ENCODE measurements around the gene TMEFF2. TPM values are rescaled to one million over a fixed set of nuclear protein-coding genes. Genes with fewer than 3 reads are reported as not detected.

TMEFF2 gene
- total RNA-seq, 4 donors from 2014 or later = 0.27 to 0.32 TPM; not detected in 2

- H3K36me3 ChIP-seq = no peaks in the 10 kb centered on the region
- H3K27ac ChIP-seq = no peak overlapping the region
- no peak overlapping the region for H3K4me3 ChIP-seq
- WGBS, 2 donors (ENCODE audit: low coverage in 1 of 2) = 71 to 78% methylated on average over 1 of the region's 1 CpG
- no peak for TF ChIP-seq CTCF (IDR thresholded peaks at IDR 0.05)
- no peak for TF ChIP-seq EP300 (IDR thresholded peaks at IDR 0.05; ENCODE audit: low read depth)
- TF ChIP-seq POLR2A (IDR thresholded peaks at IDR 0.05) = no peak
- no peak for TF ChIP-seq POLR2AphosphoS5 (IDR thresholded peaks at IDR 0.05)
- peaks cover 0 to 5% (median 0%) of the 10 kb centered on the region in 4 donors for H3K4me1 ChIP-seq
- in situ Hi-C loops (cut with MboI; ENCODE audit: low pct_ligation_motif_present in 1 of 4, low pct_unique_long_range_greater_than_20kb in 1 of 4, low sequenced_read_pairs in 3 of 4) (no loop called here), intact Hi-C loops (cut with DNase I; ENCODE audit: low total_unique reads) (no loop called here)
- DNase-seq = no peak
- no peaks in the 10 kb centered on the region for H3K27me3 ChIP-seq
- no peaks in the 10 kb centered on the region for H3K9me3 ChIP-seq
Observed at GRCh38 chr2:192038110-192038509, 156.6 kb downstream of the TMEFF2 start.

GRCh38 chr2:192035731-192036442 is 158.8 kb downstream of the TMEFF2 start:
- Histone ChIP-seq H3K36me3 (no peaks in the 10 kb centered on the region), H3K9me3 (no peaks in the 10 kb centered on the region), H3K27me3 (no peaks in the 10 kb centered on the region), H3K4me1 (peaks cover 0 to 5% (median 0%) of the 10 kb centered on the region in 4 donors), H3K27ac (peak overlapping the region in 1 of 4 donors; percentile 20), H3K4me3 (no peak overlapping the region)
- 13 to 44% methylated on average over 3 of the region's 3 CpGs for WGBS, 2 donors (ENCODE audit: low coverage in 1 of 2)
- in situ Hi-C loops (cut with MboI; ENCODE audit: low pct_ligation_motif_present in 1 of 4, low pct_unique_long_range_greater_than_20kb in 1 of 4, low sequenced_read_pairs in 3 of 4) = no loop called here
- DNase-seq = no peak
- TF ChIP-seq EP300 (IDR thresholded peaks at IDR 0.05; ENCODE audit: low read depth) (no peak), POLR2A (IDR thresholded peaks at IDR 0.05) (no peak), CTCF (IDR thresholded peaks at IDR 0.05) (no peak), POLR2AphosphoS5 (IDR thresholded peaks at IDR 0.05) (no peak)
- intact Hi-C loops (cut with DNase I; ENCODE audit: low total_unique reads) = no loop called here

GRCh38 chr2:192030856-192031255 is 163.9 kb downstream of the TMEFF2 start:
- no peak overlapping the region for H3K4me3 ChIP-seq
- no peaks in the 10 kb centered on the region for H3K27me3 ChIP-seq
- in situ Hi-C loops (cut with MboI; ENCODE audit: low pct_ligation_motif_present in 1 of 4, low pct_unique_long_range_greater_than_20kb in 1 of 4, low sequenced_read_pairs in 3 of 4) (no loop called here), intact Hi-C loops (cut with DNase I; ENCODE audit: low total_unique reads) (no loop called here)
- TF ChIP-seq POLR2AphosphoS5 (IDR thresholded peaks at IDR 0.05) = no peak
- TF ChIP-seq CTCF (IDR thresholded peaks at IDR 0.05) = no peak
- no peak for TF ChIP-seq EP300 (IDR thresholded peaks at IDR 0.05; ENCODE audit: low read depth)
- TF ChIP-seq POLR2A (IDR thresholded peaks at IDR 0.05) = no peak
- no peak overlapping the region for H3K27ac ChIP-seq
- H3K9me3 ChIP-seq = no peaks in the 10 kb centered on the region
- no peaks in the 10 kb centered on the region for H3K36me3 ChIP-seq
- peaks cover 0 to 11% (median 0%) of the 10 kb centered on the region in 4 donors for H3K4me1 ChIP-seq
- 90 to 100% methylated on average over 3 of the region's 3 CpGs for WGBS, 2 donors (ENCODE audit: low coverage in 1 of 2)
- no peak for DNase-seq

GRCh38 chr2:192030289-192030688 is 164.4 kb downstream of the TMEFF2 start:
- DNase-seq = no peak
- no peaks in the 10 kb centered on the region for H3K27me3 ChIP-seq
- no peaks in the 10 kb centered on the region for H3K36me3 ChIP-seq
- TF ChIP-seq POLR2AphosphoS5 (IDR thresholded peaks at IDR 0.05) (no peak), CTCF (IDR thresholded peaks at IDR 0.05) (no peak), POLR2A (IDR thresholded peaks at IDR 0.05) (no peak), EP300 (IDR thresholded peaks at IDR 0.05; ENCODE audit: low read depth) (no peak)
- no peaks in the 10 kb centered on the region for H3K9me3 ChIP-seq
- intact Hi-C loops (cut with DNase I; ENCODE audit: low total_unique reads) (no loop called here), in situ Hi-C loops (cut with MboI; ENCODE audit: low pct_ligation_motif_present in 1 of 4, low pct_unique_long_range_greater_than_20kb in 1 of 4, low sequenced_read_pairs in 3 of 4) (no loop called here)
- no peak overlapping the region for H3K4me3 ChIP-seq
- WGBS, 2 donors (ENCODE audit: low coverage in 1 of 2) = 83% methylated on average over 1 of the region's 1 CpG; no CpG with 5 or more reads in 1 of the 2 donors
- H3K27ac ChIP-seq = no peak overlapping the region
- peaks cover 0 to 13% (median 0%) of the 10 kb centered on the region in 4 donors for H3K4me1 ChIP-seq
